WTC11 (cell line): Measurements from ENCODE around the gene RIPOR1. TPM values are rescaled to one million over a fixed set of nuclear protein-coding genes. Genes with fewer than 3 reads are reported as not detected.

ENCODE experiments used
- ARID4B ChIP-seq: sonication (generic); formaldehyde crosslinking; IDR thresholded peaks from 2 replicates; pipeline ENCODE4 v1.8.0; 2023; ENCODE audit warnings: missing genetic modification reagents, mild to moderate bottlenecking, borderline replicate concordance
- ATF1 ChIP-seq: sonication (generic); formaldehyde crosslinking; IDR thresholded peaks from 2 replicates; pipeline ENCODE4 v1.8.1; 2023; ENCODE audit warnings: mild to moderate bottlenecking, moderate library complexity, missing genetic modification reagents
- CDX4 ChIP-seq: fragments of 250-450 bp; sonication (Bioruptor Pico); IDR thresholded peaks from 2 replicates; pipeline ENCODE4 v1.9.0; 2021; ENCODE audit warnings: moderate library complexity, mild to moderate bottlenecking, inconsistent platforms, borderline replicate concordance
- E2F4 ChIP-seq: sonication (generic); formaldehyde crosslinking; IDR thresholded peaks from 2 replicates; pipeline ENCODE4 v1.8.1; 2022; ENCODE audit warnings: low read depth, mild to moderate bottlenecking, moderate library complexity, missing genetic modification reagents, borderline replicate concordance
- E2F5 ChIP-seq: sonication (generic); formaldehyde crosslinking; IDR thresholded peaks from 2 replicates; pipeline ENCODE4 v1.8.1; 2022; ENCODE audit warnings: mild to moderate bottlenecking, moderate library complexity, missing genetic modification reagents
- EMX1 ChIP-seq: fragments of 250-450 bp; sonication (Bioruptor Pico); IDR thresholded peaks from 2 replicates; pipeline ENCODE4 v1.8.0; 2021; ENCODE audit warnings: mild to moderate bottlenecking
- GTF2I ChIP-seq: fragments of 250-450 bp; sonication (Bioruptor Pico); conservative IDR thresholded peaks from 2 replicates; pipeline ENCODE4 v1.4.0; 2021; ENCODE audit warnings: mild to moderate bottlenecking
- HMGXB4 ChIP-seq: sonication (generic); formaldehyde crosslinking; IDR thresholded peaks from 2 replicates; pipeline ENCODE4 v1.8.1; 2023; ENCODE audit warnings: mild to moderate bottlenecking, moderate library complexity, missing genetic modification reagents
- IRF1 ChIP-seq: sonication (generic); formaldehyde crosslinking; IDR thresholded peaks from 2 replicates; pipeline ENCODE4 v1.8.0; 2023; ENCODE audit warnings: missing genetic modification reagents
- JAZF1 ChIP-seq: fragments of 250-450 bp; sonication (Bioruptor Pico); IDR thresholded peaks from 2 replicates; pipeline ENCODE4 v1.9.0; 2021; ENCODE audit warnings: moderate library complexity, mild to moderate bottlenecking, inconsistent platforms
- JUN ChIP-seq: sonication (generic); formaldehyde crosslinking; IDR thresholded peaks from 2 replicates; pipeline ENCODE4 v1.8.0; 2023; ENCODE audit warnings: mild to moderate bottlenecking, missing genetic modification reagents
- MXD4 ChIP-seq: fragments of 250-450 bp; sonication (Bioruptor Pico); IDR thresholded peaks from 2 replicates; pipeline ENCODE4 v1.8.0; 2021; ENCODE audit warnings: mild to moderate bottlenecking, moderate library complexity, borderline replicate concordance
- MYBL2 ChIP-seq: sonication (generic); formaldehyde crosslinking; IDR thresholded peaks from 2 replicates; pipeline ENCODE4 v1.8.1; 2023; ENCODE audit warnings: mild to moderate bottlenecking, moderate library complexity, missing genetic modification reagents
- NFYB ChIP-seq: sonication (generic); formaldehyde crosslinking; conservative IDR thresholded peaks from 2 replicates; pipeline ENCODE4 v1.8.0; 2022; ENCODE audit warnings: low read depth, missing genetic modification reagents
- STAT6 ChIP-seq: sonication (generic); formaldehyde crosslinking; conservative IDR thresholded peaks from 2 replicates; pipeline ENCODE4 v1.8.1; 2023; ENCODE audit warnings: mild to moderate bottlenecking, low read depth, missing genetic modification reagents, moderate library complexity
- TEAD1 ChIP-seq: sonication (generic); formaldehyde crosslinking; IDR thresholded peaks from 2 replicates; pipeline ENCODE4 v1.8.0; 2022; ENCODE audit warnings: mild to moderate bottlenecking, missing genetic modification reagents
- TEAD4 ChIP-seq: sonication (generic); formaldehyde crosslinking; IDR thresholded peaks from 2 replicates; pipeline ENCODE4 v1.8.0; 2022; ENCODE audit warnings: mild to moderate bottlenecking, missing genetic modification reagents
- ZNF121 ChIP-seq: sonication (generic); formaldehyde crosslinking; IDR thresholded peaks from 2 replicates; pipeline ENCODE4 v1.8.0; 2023; ENCODE audit warnings: missing genetic modification reagents
- ZNF416 ChIP-seq: fragments of 250-450 bp; sonication (Bioruptor Pico); IDR thresholded peaks from 2 replicates; pipeline ENCODE4 v1.9.0; 2021; ENCODE audit warnings: mild to moderate bottlenecking, inconsistent platforms
- ZNF532 ChIP-seq: fragments of 250-450 bp; sonication (Bioruptor Pico); IDR thresholded peaks from 2 replicates; pipeline ENCODE4 v1.9.0; 2021; ENCODE audit warnings: mild to moderate bottlenecking, borderline replicate concordance
- total RNA-seq: library from RNA; stranded (reverse); gene quantifications from 3 replicates; pipeline ENCODE4 v1.2.3, GENCODE V29; 2021

RIPOR1 gene
- total RNA-seq, 1 experiment from 2014 or later: 14.9 TPM

GRCh38 chr16:67528870-67529581, 397 bp downstream of the RIPOR1 start (continued):
- TF ChIP-seq E2F5 (CRISPR knock-in tag) (no peak), ZNF532 (CRISPR knock-in tag) (no peak), NFYB (CRISPR knock-in tag) (no peak), ZNF121 (CRISPR knock-in tag) (0 out of 2 replicates have a peak, but pooled peaks have one; percentile 23), MXD4 (CRISPR knock-in tag) (no peak), ZNF416 (CRISPR knock-in tag) (no peak), CDX4 (CRISPR knock-in tag) (no peak), JUN (CRISPR knock-in tag) (no peak), ATF1 (CRISPR knock-in tag) (no peak), ARID4B (CRISPR knock-in tag) (no peak), E2F4 (no peak), TEAD4 (CRISPR knock-in tag) (no peak), STAT6 (CRISPR knock-in tag) (no peak), EMX1 (CRISPR knock-in tag) (no peak), IRF1 (CRISPR knock-in tag) (no peak), JAZF1 (no peak), MYBL2 (0 out of 2 replicates have a peak, but pooled peaks have one; percentile 25), TEAD1 (CRISPR knock-in tag) (no peak), HMGXB4 (no peak), GTF2I (CRISPR knock-in tag) (no peak)
